ENCODE measurements around the gene MAD1L1.
"Not testable (repeated sequence)": the region's sequence is repeated elsewhere in the genome, so short reads cannot be mapped to it uniquely, and the experiment has no call there.

GRCh38 chr7:1860881-1861798, 371.6 kb downstream of the MAD1L1 start:
- TF ChIP-seq, protein P1, sequence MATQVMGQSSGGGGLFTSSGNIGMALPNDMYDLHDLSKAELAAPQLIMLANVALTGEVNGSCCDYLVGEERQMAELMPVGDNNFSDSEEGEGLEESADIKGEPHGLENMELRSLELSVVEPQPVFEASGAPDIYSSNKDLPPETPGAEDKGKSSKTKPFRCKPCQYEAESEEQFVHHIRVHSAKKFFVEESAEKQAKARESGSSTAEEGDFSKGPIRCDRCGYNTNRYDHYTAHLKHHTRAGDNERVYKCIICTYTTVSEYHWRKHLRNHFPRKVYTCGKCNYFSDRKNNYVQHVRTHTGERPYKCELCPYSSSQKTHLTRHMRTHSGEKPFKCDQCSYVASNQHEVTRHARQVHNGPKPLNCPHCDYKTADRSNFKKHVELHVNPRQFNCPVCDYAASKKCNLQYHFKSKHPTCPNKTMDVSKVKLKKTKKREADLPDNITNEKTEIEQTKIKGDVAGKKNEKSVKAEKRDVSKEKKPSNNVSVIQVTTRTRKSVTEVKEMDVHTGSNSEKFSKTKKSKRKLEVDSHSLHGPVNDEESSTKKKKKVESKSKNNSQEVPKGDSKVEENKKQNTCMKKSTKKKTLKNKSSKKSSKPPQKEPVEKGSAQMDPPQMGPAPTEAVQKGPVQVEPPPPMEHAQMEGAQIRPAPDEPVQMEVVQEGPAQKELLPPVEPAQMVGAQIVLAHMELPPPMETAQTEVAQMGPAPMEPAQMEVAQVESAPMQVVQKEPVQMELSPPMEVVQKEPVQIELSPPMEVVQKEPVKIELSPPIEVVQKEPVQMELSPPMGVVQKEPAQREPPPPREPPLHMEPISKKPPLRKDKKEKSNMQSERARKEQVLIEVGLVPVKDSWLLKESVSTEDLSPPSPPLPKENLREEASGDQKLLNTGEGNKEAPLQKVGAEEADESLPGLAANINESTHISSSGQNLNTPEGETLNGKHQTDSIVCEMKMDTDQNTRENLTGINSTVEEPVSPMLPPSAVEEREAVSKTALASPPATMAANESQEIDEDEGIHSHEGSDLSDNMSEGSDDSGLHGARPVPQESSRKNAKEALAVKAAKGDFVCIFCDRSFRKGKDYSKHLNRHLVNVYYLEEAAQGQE (IDR thresholded peaks at IDR 0.05; ENCODE audit: borderline replicate concordance in 1 of 2, low read depth in 1 of 2, low read length in 2 of 2), result not testable (repeated sequence)
- not testable (repeated sequence) for TF ChIP-seq HNF4G (IDR thresholded peaks at IDR 0.05; ENCODE audit: borderline replicate concordance, low read depth, low read length); HNF4G (CRISPR knock-in tag; IDR thresholded peaks at IDR 0.05; ENCODE audit: borderline replicate concordance, low read depth); ZNF639 (CRISPR knock-in tag; conservative IDR thresholded peaks at IDR 0.05); ETV6 (CRISPR knock-in tag; conservative IDR thresholded peaks at IDR 0.05); FOXJ3 (CRISPR knock-in tag; IDR thresholded peaks at IDR 0.05; ENCODE audit: borderline replicate concordance); HCFC1 (IDR thresholded peaks at IDR 0.05; ENCODE audit: low read depth, low read length); GMEB1 (CRISPR knock-in tag; IDR thresholded peaks at IDR 0.05; ENCODE audit: borderline replicate concordance); ZNF772 (CRISPR knock-in tag; IDR thresholded peaks at IDR 0.05); ZBTB7A (CRISPR knock-in tag; IDR thresholded peaks at IDR 0.05); EP300 (IDR thresholded peaks at IDR 0.05; ENCODE audit: low read depth in 2 of 2, low read length in 2 of 2); EP300 (CRISPR knock-in tag; IDR thresholded peaks at IDR 0.05; ENCODE audit: borderline replicate concordance)
- TF ChIP-seq, protein P2, sequence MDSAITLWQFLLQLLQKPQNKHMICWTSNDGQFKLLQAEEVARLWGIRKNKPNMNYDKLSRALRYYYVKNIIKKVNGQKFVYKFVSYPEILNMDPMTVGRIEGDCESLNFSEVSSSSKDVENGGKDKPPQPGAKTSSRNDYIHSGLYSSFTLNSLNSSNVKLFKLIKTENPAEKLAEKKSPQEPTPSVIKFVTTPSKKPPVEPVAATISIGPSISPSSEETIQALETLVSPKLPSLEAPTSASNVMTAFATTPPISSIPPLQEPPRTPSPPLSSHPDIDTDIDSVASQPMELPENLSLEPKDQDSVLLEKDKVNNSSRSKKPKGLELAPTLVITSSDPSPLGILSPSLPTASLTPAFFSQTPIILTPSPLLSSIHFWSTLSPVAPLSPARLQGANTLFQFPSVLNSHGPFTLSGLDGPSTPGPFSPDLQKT (CRISPR knock-in tag; IDR thresholded peaks at IDR 0.05; ENCODE audit: borderline replicate concordance), result not testable (repeated sequence)

Data from HepG2 (cell line).